ENCODE data around the gene PRLR. TPM values are rescaled to one million over a fixed set of nuclear protein-coding genes. Genes with fewer than 3 reads are reported as not detected.

PRLR gene
- total and polyA plus RNA-seq, 2 of the 13 experiments (the other 11 are each of a cell fraction or from before 2014, with no cell fraction given), result 12.2 to 13.3 TPM

GRCh38 chr5:35223787-35224395, 6.4 kb downstream of the PRLR start:
- TF ChIP-seq ZNF510 (CRISPR knock-in tag; IDR thresholded peaks at IDR 0.05; ENCODE audit: low read depth) (no peak), ARID2 (CRISPR knock-in tag; IDR thresholded peaks at IDR 0.05; ENCODE audit: borderline replicate concordance) (no peak), ELF4 (CRISPR knock-in tag; IDR thresholded peaks at IDR 0.05; ENCODE audit: borderline replicate concordance) (no peak), ZNF337 (CRISPR knock-in tag; IDR thresholded peaks at IDR 0.05; ENCODE audit: borderline replicate concordance, low read depth) (no peak), ZNF841 (CRISPR knock-in tag; IDR thresholded peaks at IDR 0.05; ENCODE audit: borderline replicate concordance) (no peak), NFE2L1 (CRISPR knock-in tag; IDR thresholded peaks at IDR 0.05; ENCODE audit: borderline replicate concordance) (no peak), BCL3 (CRISPR knock-in tag; IDR thresholded peaks at IDR 0.05) (no peak), ZNF83 (CRISPR knock-in tag; IDR thresholded peaks at IDR 0.05; ENCODE audit: borderline replicate concordance) (no peak)
- Histone ChIP-seq H3K27ac (ENCODE audit: extremely low read length, insufficient read depth, low read length) (no peak overlapping the region), H3K36me3 (replicated peaks in 1 of 2; ENCODE audit: control insufficient read depth in 1 of 2, insufficient read depth in 2 of 2, low read length in 2 of 2) (no peaks in the 10 kb centered on the region), H4K20me1 (ENCODE audit: insufficient read depth, low read length) (no peaks in the 10 kb centered on the region), H3K9ac (ENCODE audit: insufficient read depth, low read depth, low read length) (no peak overlapping the region), H3K4me2 (ENCODE audit: low read depth, low read length) (no peak overlapping the region), H2AFZ (ENCODE audit: low read length) (no peak overlapping the region), H3K27me3 (ENCODE audit: control insufficient read depth in 1 of 2, insufficient read depth in 2 of 2, low read length in 2 of 2) (no peaks in the 10 kb centered on the region), H3K9me3 (ENCODE audit: low read length) (no peaks in the 10 kb centered on the region), H3K4me1 (ENCODE audit: insufficient read depth, low read length) (peaks cover 17% of the 10 kb centered on the region; the same call in 1 of the 2 replicates), H3K79me2 (ENCODE audit: insufficient read depth, low read length) (no peaks in the 10 kb centered on the region), H3K4me3 (replicated peaks in 1 of 3; ENCODE audit: insufficient read depth in 1 of 3, low read depth in 2 of 3, low read length in 3 of 3) (no peak overlapping the region)
- BruUV-seq (replicated peaks), result no TSS peak
- DNase-seq (ENCODE audit: low spot score), result no peak
- FAIRE-seq, result no peak
- intact Hi-C loops (cut with micrococcal nuclease; ENCODE audit: unreplicated experiment), result no loop called here
- peak; percentile 48; the same call in 2 of the 3 replicates for ATAC-seq
- CTCF ChIA-PET (ENCODE audit: low intra/inter-chr PET ratio, low total read pairs), result no interaction called here
- in situ Hi-C loops (cut with HindIII; ENCODE audit: extremely low pct_ligation_motif_present, low pct_unique_long_range_greater_than_20kb), result no loop called here
- POLR2A ChIA-PET, result no interaction called here
- whole genome bisulfite sequencing (ENCODE audit: low lambda C conversion rate), result 54% methylated on average over 7 of the region's 7 CpGs
